Kidney (tissue), 14 donors: ENCODE measurements around the gene UGT1A5. TPM values are rescaled to one million over a fixed set of nuclear protein-coding genes. Genes with fewer than 3 reads are reported as not detected.
A peak's percentile ranks its signal among the peaks of the same experiment; 100 is the strongest.

Source experiments
- DNase-seq, 5 donors: peaks; one replicate each; pipeline ENCODE4 v3.0.0-alpha.2; 2013 to 2020
- FAIRE-seq: peaks from 2 replicates; lab custom pipeline; 2012; peaks lifted over from hg19 to GRCh38; lab: Jason Lieb, UNC
- H3K27ac ChIP-seq, 2 donors: one replicate each; pipeline ENCODE4 v1.7.0; 2013; ENCODE audit warnings: low read depth in 2 of 2, low read length in 2 of 2, inconsistent platforms in 1 of 2
- H3K27me3 ChIP-seq: one replicate; pipeline ENCODE4 v1.7.1; 2013; ENCODE audit warnings: low read length, inconsistent platforms; ENCODE audit not compliant: control insufficient read depth, insufficient read depth
- H3K36me3 ChIP-seq, 3 donors: one replicate each; pipeline versions ENCODE4 v1.7.0 to v1.7.1; 2013; ENCODE audit warnings: low read length in 3 of 3, control low read depth in 1 of 3, inconsistent platforms in 1 of 3; ENCODE audit not compliant: insufficient read depth in 3 of 3, control insufficient read depth in 2 of 3
- H3K4me1 ChIP-seq, 3 donors: one replicate each; pipeline versions ENCODE4 v1.7.0 to v1.7.1; 2013; ENCODE audit warnings: low read length in 3 of 3, inconsistent platforms in 1 of 3, low read depth in 1 of 3; ENCODE audit not compliant: control insufficient read depth in 2 of 3, insufficient read depth in 2 of 3
- H3K4me3 ChIP-seq, 3 donors: one replicate each; pipeline versions ENCODE4 v1.7.0 to v1.8.1; 2013; ENCODE audit warnings: low read length in 3 of 3, control low read depth in 1 of 3, inconsistent platforms in 1 of 3
- H3K9ac ChIP-seq, 3 donors: one replicate each; pipeline versions ENCODE4 v1.7.0 to v1.7.1; 2013; ENCODE audit warnings: low read length in 3 of 3, control low read depth in 1 of 3, inconsistent platforms in 1 of 3
- H3K9me3 ChIP-seq, 3 donors: one replicate each; pipeline versions ENCODE4 v1.7.0 to v1.7.1; 2013; ENCODE audit warnings: low read length in 3 of 3, control low read depth in 1 of 3, inconsistent platforms in 1 of 3; ENCODE audit not compliant: control insufficient read depth in 2 of 3, insufficient read depth in 1 of 3
- CTCF ChIP-seq: IDR thresholded peaks from 3 replicates; pipeline ENCODE4 v1.5.1; 2012; ENCODE audit warnings: mild to moderate bottlenecking, moderate library complexity, borderline replicate concordance; ENCODE audit not compliant: insufficient read depth; ENCODE audit errors: extremely low read depth
- intact Hi-C: fragments of 100-400 bp; cut with DNase I; formaldehyde crosslinking; loops from one replicate; pipeline ENCODE4 v1.11.1; 2022
- polyA plus RNA-seq: library from polyadenylated mRNA; stranded (reverse); fragments of 350-450 nt; fragmentation: Illumina TruSeq; extraction: RNeasy Lipid Tissue Mini Kit (QIAGEN cat#74804); gene quantifications from one replicate; pipeline ENCODE4 v1.2.3, GENCODE V29; 2014; ENCODE audit warnings: low read depth, low replicate concordance; ENCODE audit not compliant: insufficient read depth
- total RNA-seq: library from RNA; stranded (reverse); fragmentation: NEBNext Ultra II Directional; extraction: Animal tissue kit (Norgen Biotek cat#: 25700); gene quantifications from one replicate; pipeline ENCODE4 v1.2.1, GENCODE V29; 2021
- donor health status: control.
- donor health status: control.
- donor health status: control.
- donor health status: control.
- donor health status: control.
- donor health status: DM: yes; HTN: yes; CAD: no.
- donor health status: Normal renal cell carcinoma (clear cell type).

The UGT1A5 gene
- total and polyA plus RNA-seq, 2 donors from 2014 or later = 2.1 TPM; not detected in 1

GRCh38 chr2:233690444-233690843, 22.3 kb upstream of the UGT1A5 start:
- no peak overlapping the region for H3K27ac ChIP-seq
- intact Hi-C loops = no loop called here
- no peaks in the 10 kb centered on the region for H3K27me3 ChIP-seq
- no peak for FAIRE-seq
- no peaks in the 10 kb centered on the region for H3K36me3 ChIP-seq
- no peak for TF ChIP-seq CTCF
- peaks cover 0 to 19% (median 12%) of the 10 kb centered on the region in 3 donors for H3K4me1 ChIP-seq
- H3K9me3 ChIP-seq = no peaks in the 10 kb centered on the region
- DNase-seq = no peak
- peak overlapping the region in 1 of 3 donors; percentile 26 for H3K4me3 ChIP-seq
- H3K9ac ChIP-seq = no peak overlapping the region

- Histone ChIP-seq H3K36me3 (no peaks in the 10 kb centered on the region), H3K4me3 (peak overlapping the region in 2 of 3 donors; percentile 61 to 70), H3K9me3 (no peaks in the 10 kb centered on the region), H3K4me1 (peaks cover 0 to 19% (median 12%) of the 10 kb centered on the region in 3 donors), H3K27ac (peak overlapping the region; percentile 52 to 87), H3K27me3 (no peaks in the 10 kb centered on the region), H3K9ac (no peak overlapping the region)
- TF ChIP-seq CTCF = no peak
- intact Hi-C loops = no loop called here
- FAIRE-seq (no peak), DNase-seq (no peak)
Observed at GRCh38 chr2:233691443-233692433, 21.0 kb upstream of the UGT1A5 start.

- H3K9ac ChIP-seq = peak within 1 kb of the TSS in 1 of 3 donors; percentile 63
- H3K27ac ChIP-seq = peak within 1 kb of the TSS; percentile 52 to 87
- intact Hi-C loops = no loop called here
- no peak for TF ChIP-seq CTCF
- DNase-seq = no peak
- no peak for FAIRE-seq
- H3K4me3 ChIP-seq = peak within 1 kb of the TSS in 2 of 3 donors; percentile 61 to 70
- H3K9me3 ChIP-seq = no peaks in the 10 kb centered on the region
- H3K4me1 ChIP-seq = peaks cover 0 to 19% (median 12%) of the 10 kb centered on the region in 3 donors
- no peaks in the 10 kb centered on the region for H3K36me3 ChIP-seq
- no peaks in the 10 kb centered on the region for H3K27me3 ChIP-seq
Observed at GRCh38 chr2:233692648-233693047, 20.1 kb upstream of the UGT1A5 start, which contains the start of gene UGT1A6. Gene UGT1A6, plus strand, starts transcription at chr2:233692890. Its CDS starts 115 bp downstream, at chr2:233693005.
